IPS-18c (cell line): ENCODE measurements around the gene TMPRSS9.
"Not testable (repeated sequence)": the region's sequence is repeated elsewhere in the genome, so short reads cannot be mapped to it uniquely, and the experiment has no call there.

Experiments used
- H3K4me3 ChIP-seq: 2 replicates; pipeline ENCODE4 v1.7.0; 2013; ENCODE audit warnings: low read depth, mild to moderate bottlenecking, low read length, moderate library complexity; ENCODE audit not compliant: insufficient read depth
- H3K9me3 ChIP-seq: one replicate; pipeline ENCODE4 v1.6.1; 2013; ENCODE audit warnings: mild to moderate bottlenecking, low read length, moderate library complexity; ENCODE audit not compliant: control insufficient read depth, insufficient read depth

TMPRSS9 gene

GRCh38 chr19:2337329-2337707 is 22.7 kb upstream of the TMPRSS9 start:
- Histone ChIP-seq H3K9me3 (no peaks in the 10 kb centered on the region), H3K4me3 (no peak overlapping the region)

GRCh38 chr19:2338055-2338615 is 21.9 kb upstream of the TMPRSS9 start:
- Histone ChIP-seq H3K9me3 (no peaks in the 10 kb centered on the region), H3K4me3 (no peak overlapping the region)

DNA sequence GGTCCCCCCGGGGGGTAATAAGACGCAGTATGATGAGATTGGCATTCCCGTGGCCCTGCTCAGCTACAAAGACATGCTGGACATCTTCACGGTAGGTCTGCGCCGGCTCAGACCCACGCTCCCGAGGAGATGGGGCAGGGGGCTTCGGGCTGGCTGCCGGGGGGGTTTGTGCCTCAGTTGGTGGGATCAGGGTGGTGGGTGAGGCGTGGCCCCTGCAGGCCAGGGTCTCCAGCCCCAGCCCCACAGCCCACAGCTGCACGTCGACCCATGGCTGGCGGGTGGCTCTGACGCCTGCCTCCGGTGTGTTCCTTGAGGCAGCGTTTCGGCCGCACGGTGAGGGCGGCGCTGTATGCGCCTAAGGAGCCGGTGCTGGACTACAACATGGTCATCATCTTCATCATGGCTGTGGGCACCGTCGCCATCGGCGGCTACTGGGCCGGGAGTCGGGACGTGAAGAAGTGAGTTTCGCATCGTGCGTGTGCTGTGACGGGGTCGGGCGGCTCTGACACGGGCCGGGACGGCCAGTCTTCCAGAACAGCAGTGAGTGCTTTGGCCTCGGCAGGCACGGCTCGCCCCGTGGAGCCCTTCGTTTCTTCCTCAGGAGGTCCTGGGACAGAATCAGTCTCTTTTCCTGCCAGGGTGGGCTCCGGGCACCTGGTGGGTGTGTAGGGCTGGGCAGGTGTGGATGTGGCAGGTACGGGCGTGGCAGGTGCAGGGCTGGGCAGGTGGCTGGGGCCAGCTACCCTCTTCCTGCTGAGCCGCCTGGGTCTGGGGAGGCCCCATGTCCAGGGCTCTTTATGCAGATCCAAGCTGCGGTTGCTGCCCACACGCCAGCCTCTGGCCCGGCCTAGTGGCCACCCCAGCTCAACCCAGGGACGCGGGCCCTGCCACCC is 21.1 kb upstream of the TMPRSS9 start:
- H3K9me3 ChIP-seq: no peaks in the 10 kb centered on the region
- H3K4me3 ChIP-seq: no peak overlapping the region

DNA sequence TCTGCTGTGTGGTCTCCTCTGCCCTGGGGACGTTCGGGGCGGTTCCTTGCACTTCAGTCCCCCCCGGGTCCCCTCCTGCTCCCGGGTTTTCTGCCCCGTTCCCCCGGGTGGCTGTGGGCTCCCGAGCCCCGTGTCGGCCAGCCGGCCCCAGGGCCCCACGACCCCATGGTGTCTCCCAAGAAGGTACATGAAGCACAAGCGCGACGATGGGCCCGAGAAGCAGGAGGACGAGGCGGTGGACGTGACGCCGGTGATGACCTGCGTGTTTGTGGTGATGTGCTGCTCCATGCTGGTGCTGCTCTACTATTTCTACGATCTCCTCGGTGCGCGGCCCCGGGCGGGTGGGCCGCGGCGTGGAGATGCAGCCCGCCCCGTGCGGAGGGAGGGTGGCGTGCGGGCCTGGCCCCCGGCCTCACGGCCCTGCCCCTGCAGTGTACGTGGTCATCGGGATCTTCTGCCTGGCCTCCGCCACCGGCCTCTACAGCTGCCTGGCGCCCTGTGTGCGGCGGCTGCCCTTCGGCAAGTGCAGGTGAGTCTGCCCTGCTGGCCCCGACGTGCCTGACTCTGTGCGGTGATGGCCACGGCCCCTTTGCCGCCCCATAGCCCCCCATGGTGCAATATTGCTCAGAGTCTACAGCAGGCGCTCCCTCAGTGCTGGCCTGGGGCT is 20.3 kb upstream of the TMPRSS9 start:
- Histone ChIP-seq H3K9me3 (no peaks in the 10 kb centered on the region), H3K4me3 (no peak overlapping the region)

GRCh38 chr19:2340496-2341243 is 19.4 kb upstream of the TMPRSS9 start:
- Histone ChIP-seq H3K4me3 (no peak overlapping the region), H3K9me3 (no peaks in the 10 kb centered on the region)

DNA sequence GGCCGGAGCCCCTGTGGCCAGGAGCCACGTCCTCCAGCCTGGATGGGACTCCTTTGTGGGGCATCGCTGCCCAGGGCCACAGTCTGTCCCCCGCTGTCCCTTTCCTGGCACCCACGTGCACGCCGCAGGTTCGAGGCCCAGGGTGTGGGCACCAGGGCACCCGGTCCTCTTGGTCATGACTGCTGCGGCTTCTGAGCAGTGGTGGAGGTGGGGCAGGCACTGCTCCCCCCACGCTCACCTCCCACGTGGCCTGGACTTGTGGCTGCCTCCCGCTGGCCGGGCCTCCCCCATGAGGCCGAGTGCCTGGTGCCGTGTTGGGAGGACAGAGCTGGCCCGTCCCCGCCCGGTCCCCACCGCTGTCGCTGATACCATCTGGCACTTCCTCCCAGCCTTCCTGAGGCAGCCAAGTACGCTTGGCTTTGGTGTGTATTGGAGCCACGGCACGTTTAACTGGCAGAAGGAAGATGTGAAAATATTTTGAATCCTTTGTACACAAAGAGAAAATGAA is 18.8 kb upstream of the TMPRSS9 start:
- Histone ChIP-seq H3K9me3 (no peaks in the 10 kb centered on the region), H3K4me3 (no peak overlapping the region)

GRCh38 chr19:2341982-2342381 is 18.1 kb upstream of the TMPRSS9 start:
- Histone ChIP-seq H3K4me3 (no peak overlapping the region), H3K9me3 (no peaks in the 10 kb centered on the region)

GRCh38 chr19:2342656-2343288 is 17.3 kb upstream of the TMPRSS9 start:
- H3K4me3 ChIP-seq: no peak overlapping the region
- no peaks in the 10 kb centered on the region for H3K9me3 ChIP-seq

DNA sequence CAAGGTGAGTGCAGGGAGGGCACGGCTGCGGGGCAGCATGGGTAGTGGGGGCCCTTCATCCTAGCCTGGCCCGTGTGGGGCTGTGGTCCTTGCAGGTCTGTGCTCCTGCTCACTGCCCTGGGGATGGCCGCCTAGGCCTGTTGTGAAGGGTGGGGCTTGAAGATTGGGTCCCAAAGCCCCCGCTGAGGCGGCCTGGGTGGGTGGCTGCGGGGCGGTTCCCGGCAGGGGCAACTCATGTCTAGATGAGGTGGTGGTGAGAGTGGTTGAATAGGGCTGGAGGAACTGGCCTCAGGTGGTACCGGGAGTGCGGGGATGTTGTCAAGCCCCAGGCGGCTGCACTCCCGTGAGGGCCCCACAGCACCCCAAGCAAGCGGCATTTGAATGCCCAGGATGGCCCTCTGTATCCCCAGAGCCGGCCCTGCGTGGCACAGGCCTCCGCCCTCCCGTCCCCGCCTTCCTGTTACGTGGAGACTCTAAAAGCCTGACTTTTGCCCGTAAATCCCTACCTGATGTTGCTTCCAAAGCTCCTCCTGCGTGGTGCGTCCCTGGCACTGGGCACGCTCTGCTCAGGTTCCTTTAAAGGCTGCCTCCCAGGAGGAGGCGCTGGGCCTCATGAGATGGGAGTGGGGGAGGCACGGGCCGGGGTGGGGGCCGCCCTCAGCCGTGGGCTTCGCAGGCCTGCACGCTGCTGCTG is 16.6 kb upstream of the TMPRSS9 start:
- H3K4me3 ChIP-seq: no peak overlapping the region

DNA sequence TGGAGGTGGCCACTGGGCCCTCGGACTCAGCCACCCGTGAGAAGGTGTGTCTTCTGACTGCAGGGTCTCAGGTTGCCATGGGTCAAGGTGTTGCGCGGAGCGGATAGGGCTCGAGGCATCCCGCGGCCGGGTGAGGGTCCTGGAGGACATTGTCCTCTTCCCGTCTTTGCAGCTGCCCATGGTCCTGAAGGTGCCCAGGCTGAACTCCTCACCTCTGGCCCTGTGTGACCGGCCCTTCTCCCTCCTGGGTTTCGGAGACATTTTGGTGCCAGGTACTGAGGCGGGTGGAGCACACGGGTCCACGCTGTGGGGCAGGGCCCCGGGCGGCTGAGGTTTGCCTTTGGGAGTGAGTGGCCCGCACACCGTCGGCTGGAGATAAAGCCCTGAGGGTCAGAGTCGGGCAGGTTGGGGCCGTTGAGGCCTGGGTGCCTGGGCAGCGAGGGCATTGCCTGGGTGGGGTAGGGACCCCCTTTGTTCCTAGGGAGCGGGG is 15.6 kb upstream of the TMPRSS9 start:
- no peak overlapping the region for H3K4me3 ChIP-seq

More for the DNA sequence above, 16.6 kb upstream of the TMPRSS9 start:
- no peaks in the 10 kb centered on the region for H3K9me3 ChIP-seq

GRCh38 chr19:2345076-2345475 is 15.0 kb upstream of the TMPRSS9 start:
- no peak overlapping the region for H3K4me3 ChIP-seq
- no peaks in the 10 kb centered on the region for H3K9me3 ChIP-seq

More for the DNA sequence above, 15.6 kb upstream of the TMPRSS9 start:
- H3K9me3 ChIP-seq: no peaks in the 10 kb centered on the region

GRCh38 chr19:2345794-2346663 is 14.0 kb upstream of the TMPRSS9 start:
- Histone ChIP-seq H3K9me3 (no peaks in the 10 kb centered on the region), H3K4me3 (no peak overlapping the region)

GRCh38 chr19:2349818-2350217 is 10.2 kb upstream of the TMPRSS9 start:
- H3K4me3 ChIP-seq, H3K9me3 ChIP-seq: not testable (repeated sequence)

GRCh38 chr19:2350656-2351055 is 9.4 kb upstream of the TMPRSS9 start:
- Histone ChIP-seq H3K9me3 (no peaks in the 10 kb centered on the region), H3K4me3 (no peak overlapping the region)

GRCh38 chr19:2351591-2351990 is 8.5 kb upstream of the TMPRSS9 start:
- H3K4me3 ChIP-seq: no peak overlapping the region
- no peaks in the 10 kb centered on the region for H3K9me3 ChIP-seq
